Left cardiac atrium (tissue), 2 donors: ENCODE results near the gene MRPL24. TPM values are rescaled to one million over a fixed set of nuclear protein-coding genes. Genes with fewer than 3 reads are reported as not detected.

Experiments
- total RNA-seq, 2 donors: library from RNA; stranded (reverse); fragmentation: NEBNext Ultra II Directional; extraction: Animal tissue kit (Norgen Biotek cat#: 25700); gene quantifications; one replicate each; pipeline ENCODE4 v1.2.1, GENCODE V29; 2021
- donor health status: DM: no; HTN: yes; CAD: no; lungs with severe emphysema.
- donor health status: DM: yes; HTN: yes; CAD: no.

MRPL24 gene
- total RNA-seq, 2 donors from 2014 or later: 62.9 to 74.0 TPM

Other genes starting within 250 kb of the MRPL24 start
- gene MEF2D, start 240.3 kb downstream of the MRPL24 start, total RNA-seq: 10 to 100 TPM; 69.0 to 81.7 TPM
- under 1 TPM; 0.26 to 0.94 TPM for gene IQGAP3, start 168.5 kb downstream of the MRPL24 start, total RNA-seq
- gene TTC24, start 161.4 kb downstream of the MRPL24 start, total RNA-seq: not detected
- gene NAXE, start 149.3 kb downstream of the MRPL24 start, total RNA-seq: 10 to 100 TPM; 91.6 to 95.0 TPM
- gene GPATCH4, start 139.6 kb downstream of the MRPL24 start, total RNA-seq: 10 to 100 TPM; 14.6 to 27.0 TPM
- gene HAPLN2, start 121.7 kb downstream of the MRPL24 start, total RNA-seq: 1 to 10 TPM; 1.3 to 1.9 TPM
- under 1 TPM; 0.29 to 0.47 TPM for gene BCAN, start 99.0 kb downstream of the MRPL24 start, total RNA-seq
- 100 to 1,000 TPM; 224 to 240 TPM for gene NES, start 63.7 kb downstream of the MRPL24 start, total RNA-seq
- 1 to 10 TPM; 1.5 TPM for gene CRABP2, start 35.5 kb downstream of the MRPL24 start, total RNA-seq
- gene METTL25B, start 12.6 kb downstream of the MRPL24 start, total RNA-seq: 10 to 100 TPM; 14.6 to 20.5 TPM
- 10 to 100 TPM; 15.7 to 18.6 TPM for gene ISG20L2, start 12.3 kb downstream of the MRPL24 start, total RNA-seq
- 100 to 1,000 TPM; 139 to 156 TPM for gene HDGF, start 10.6 kb upstream of the MRPL24 start, total RNA-seq
- 10 to 100 TPM; 32.0 to 46.2 TPM for gene PRCC, start 26.4 kb upstream of the MRPL24 start, total RNA-seq
- gene SH2D2A, start 75.8 kb upstream of the MRPL24 start, total RNA-seq: 1 to 10 TPM; 1.1 to 2.8 TPM
- gene INSRR, start 118.0 kb upstream of the MRPL24 start, total RNA-seq: under 1 TPM; 0.05 to 0.12 TPM
- 1 to 10 TPM; 2.1 to 2.5 TPM for gene NTRK1, start 119.8 kb upstream of the MRPL24 start, total RNA-seq
- 10 to 100 TPM in 1 of 2 donors, 1 to 10 TPM in 1; 7.2 to 10.4 TPM for gene PEAR1, start 152.6 kb upstream of the MRPL24 start, total RNA-seq
- gene LRRC71, start 179.5 kb upstream of the MRPL24 start, total RNA-seq: not detected